ENCODE results near the gene RNF180.

Gene RNF180

DNA sequence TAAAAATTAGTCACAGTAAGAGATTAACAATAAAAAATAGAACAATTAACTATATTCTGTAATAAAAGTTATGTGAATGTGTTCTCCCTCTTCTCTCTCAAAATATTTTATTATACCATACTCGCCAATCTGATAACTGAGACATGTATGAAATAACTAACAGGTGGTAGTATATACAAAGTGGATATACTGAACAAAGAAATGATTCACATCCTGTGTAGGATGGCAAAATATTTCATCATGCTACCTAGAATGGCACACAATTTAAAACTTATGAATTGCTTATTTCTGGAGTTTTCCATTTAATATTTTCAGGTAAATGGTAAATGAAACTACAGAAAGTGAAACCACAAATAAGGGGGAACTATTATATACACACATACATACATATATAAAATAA, 152.5 kb downstream of the RNF180 start:
- DNase-seq (ENCODE audit: low read depth) = no peak
- no peak overlapping the region for H3K4me3 ChIP-seq (ENCODE audit: low read depth, low read length)
- TF ChIP-seq MYC (IDR thresholded peaks at IDR 0.05; ENCODE audit: low read depth, low read length) = no peak
- no peak for TF ChIP-seq MAX (IDR thresholded peaks at IDR 0.05; ENCODE audit: low read depth, low read length)
- TF ChIP-seq CTCF (IDR thresholded peaks at IDR 0.05; ENCODE audit: low read depth, low read length) = no peak
- no peak for TF ChIP-seq POLR2A (IDR thresholded peaks at IDR 0.05; ENCODE audit: extremely low read depth, insufficient read length)

GRCh38 chr5:64323591-64323990, 157.9 kb downstream of the RNF180 start:
- no peak overlapping the region for H3K4me3 ChIP-seq (ENCODE audit: low read depth, low read length)
- no peak for TF ChIP-seq CTCF (IDR thresholded peaks at IDR 0.05; ENCODE audit: low read depth, low read length)
- TF ChIP-seq MYC (IDR thresholded peaks at IDR 0.05; ENCODE audit: low read depth, low read length) = no peak
- no peak for TF ChIP-seq MAX (IDR thresholded peaks at IDR 0.05; ENCODE audit: low read depth, low read length)
- DNase-seq (ENCODE audit: low read depth) = no peak

GRCh38 chr5:64330728-64331231, 165.1 kb downstream of the RNF180 start:
- H3K4me3 ChIP-seq (ENCODE audit: low read depth, low read length) = no peak overlapping the region
- no peak for TF ChIP-seq MAX (IDR thresholded peaks at IDR 0.05; ENCODE audit: low read depth, low read length)
- no peak for DNase-seq (ENCODE audit: low read depth)

- H3K4me3 ChIP-seq (ENCODE audit: low read depth, low read length) = no peak overlapping the region
- no peak for TF ChIP-seq CTCF (IDR thresholded peaks at IDR 0.05; ENCODE audit: low read depth, low read length)
- DNase-seq (ENCODE audit: low read depth) = no peak
Measured at GRCh38 chr5:64331597-64332277, 166.1 kb downstream of the RNF180 start.

GRCh38 chr5:64333886-64334285, 168.2 kb downstream of the RNF180 start:
- TF ChIP-seq MYC (IDR thresholded peaks at IDR 0.05; ENCODE audit: low read depth, low read length) (no peak), CTCF (IDR thresholded peaks at IDR 0.05; ENCODE audit: low read depth, low read length) (no peak), MAX (IDR thresholded peaks at IDR 0.05; ENCODE audit: low read depth, low read length) (no peak), POLR2A (IDR thresholded peaks at IDR 0.05; ENCODE audit: extremely low read depth, insufficient read length) (no peak)
- H3K4me3 ChIP-seq (ENCODE audit: low read depth, low read length) = no peak overlapping the region
- no peak for DNase-seq (ENCODE audit: low read depth)

- H3K4me3 ChIP-seq (ENCODE audit: low read depth, low read length) = no peak overlapping the region
- DNase-seq (ENCODE audit: low read depth) = no peak
- TF ChIP-seq POLR2A (IDR thresholded peaks at IDR 0.05; ENCODE audit: extremely low read depth, insufficient read length) = no peak
- TF ChIP-seq MAX (IDR thresholded peaks at IDR 0.05; ENCODE audit: low read depth, low read length) = no peak
- no peak for TF ChIP-seq CTCF (IDR thresholded peaks at IDR 0.05; ENCODE audit: low read depth, low read length)
- TF ChIP-seq MYC (IDR thresholded peaks at IDR 0.05; ENCODE audit: low read depth, low read length) = no peak
Measured at GRCh38 chr5:64339769-64340168, 174.1 kb downstream of the RNF180 start.

Data from NB4 (cell line).